ENCODE data around the gene KLK14. TPM values are rescaled to one million over a fixed set of nuclear protein-coding genes. Genes with fewer than 3 reads are reported as not detected.

KLK14 gene
- total RNA-seq, 1 donor from 2014 or later: not detected

DNA sequence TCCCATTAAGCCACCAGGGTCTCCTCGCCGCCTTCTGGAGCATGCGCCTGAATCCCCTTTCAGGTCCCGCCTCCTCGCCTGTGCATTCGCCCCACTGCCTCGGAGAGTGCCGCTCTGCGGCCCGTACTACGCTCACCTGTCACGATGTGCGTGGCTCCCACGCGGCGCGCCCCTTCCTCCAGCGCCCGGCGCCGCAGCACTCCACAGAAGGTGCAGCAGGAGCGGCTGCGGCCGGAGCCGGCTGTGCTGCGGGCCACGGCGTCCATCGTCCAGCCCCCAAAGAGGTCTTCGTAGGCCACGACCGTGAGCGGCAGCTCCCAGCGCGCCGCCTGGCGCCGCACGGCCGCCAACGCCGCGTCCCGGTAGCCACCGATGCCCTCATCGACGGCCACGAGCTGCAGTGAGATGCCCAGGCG, 21.2 kb upstream of the KLK14 start:
- Histone ChIP-seq H3K4me1 (peaks cover 14% of the 10 kb centered on the region), H3K36me3 (peaks cover 0 to 12% of the 10 kb centered on the region in 2 donors), H3K9me3 (no peaks in the 10 kb centered on the region), H3K27me3 (no peaks in the 10 kb centered on the region), H3K4me3 (no peak overlapping the region), H3K27ac (no peak overlapping the region)
- intact Hi-C loops (cut with DNase I): no loop called here
- no peak for TF ChIP-seq POLR2AphosphoS5 (IDR thresholded peaks at IDR 0.05; ENCODE audit: insufficient read depth in 1 of 2, low read depth in 1 of 2)
- TF ChIP-seq, protein P1, sequence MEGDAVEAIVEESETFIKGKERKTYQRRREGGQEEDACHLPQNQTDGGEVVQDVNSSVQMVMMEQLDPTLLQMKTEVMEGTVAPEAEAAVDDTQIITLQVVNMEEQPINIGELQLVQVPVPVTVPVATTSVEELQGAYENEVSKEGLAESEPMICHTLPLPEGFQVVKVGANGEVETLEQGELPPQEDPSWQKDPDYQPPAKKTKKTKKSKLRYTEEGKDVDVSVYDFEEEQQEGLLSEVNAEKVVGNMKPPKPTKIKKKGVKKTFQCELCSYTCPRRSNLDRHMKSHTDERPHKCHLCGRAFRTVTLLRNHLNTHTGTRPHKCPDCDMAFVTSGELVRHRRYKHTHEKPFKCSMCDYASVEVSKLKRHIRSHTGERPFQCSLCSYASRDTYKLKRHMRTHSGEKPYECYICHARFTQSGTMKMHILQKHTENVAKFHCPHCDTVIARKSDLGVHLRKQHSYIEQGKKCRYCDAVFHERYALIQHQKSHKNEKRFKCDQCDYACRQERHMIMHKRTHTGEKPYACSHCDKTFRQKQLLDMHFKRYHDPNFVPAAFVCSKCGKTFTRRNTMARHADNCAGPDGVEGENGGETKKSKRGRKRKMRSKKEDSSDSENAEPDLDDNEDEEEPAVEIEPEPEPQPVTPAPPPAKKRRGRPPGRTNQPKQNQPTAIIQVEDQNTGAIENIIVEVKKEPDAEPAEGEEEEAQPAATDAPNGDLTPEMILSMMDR (IDR thresholded peaks at IDR 0.05): no peak
- TF ChIP-seq POLR2A (IDR thresholded peaks at IDR 0.05): no peak
- DNase-seq (ENCODE audit: extremely low spot score in 2 of 2): no peak

- Histone ChIP-seq H3K4me3 (no peak overlapping the region), H3K36me3 (peaks cover 0 to 12% of the 10 kb centered on the region in 2 donors), H3K27ac (no peak overlapping the region), H3K27me3 (no peaks in the 10 kb centered on the region), H3K9me3 (no peaks in the 10 kb centered on the region), H3K4me1 (peaks cover 11% of the 10 kb centered on the region)
- TF ChIP-seq POLR2AphosphoS5 (IDR thresholded peaks at IDR 0.05; ENCODE audit: insufficient read depth in 1 of 2, low read depth in 1 of 2): no peak
- no peak for TF ChIP-seq POLR2A (IDR thresholded peaks at IDR 0.05)
- no peak for DNase-seq (ENCODE audit: extremely low spot score in 2 of 2)
- intact Hi-C loops (cut with DNase I): no loop called here
These were observed 20.3 kb upstream of the KLK14 start for GRCh38 chr19:51102991-51103390.

DNA sequence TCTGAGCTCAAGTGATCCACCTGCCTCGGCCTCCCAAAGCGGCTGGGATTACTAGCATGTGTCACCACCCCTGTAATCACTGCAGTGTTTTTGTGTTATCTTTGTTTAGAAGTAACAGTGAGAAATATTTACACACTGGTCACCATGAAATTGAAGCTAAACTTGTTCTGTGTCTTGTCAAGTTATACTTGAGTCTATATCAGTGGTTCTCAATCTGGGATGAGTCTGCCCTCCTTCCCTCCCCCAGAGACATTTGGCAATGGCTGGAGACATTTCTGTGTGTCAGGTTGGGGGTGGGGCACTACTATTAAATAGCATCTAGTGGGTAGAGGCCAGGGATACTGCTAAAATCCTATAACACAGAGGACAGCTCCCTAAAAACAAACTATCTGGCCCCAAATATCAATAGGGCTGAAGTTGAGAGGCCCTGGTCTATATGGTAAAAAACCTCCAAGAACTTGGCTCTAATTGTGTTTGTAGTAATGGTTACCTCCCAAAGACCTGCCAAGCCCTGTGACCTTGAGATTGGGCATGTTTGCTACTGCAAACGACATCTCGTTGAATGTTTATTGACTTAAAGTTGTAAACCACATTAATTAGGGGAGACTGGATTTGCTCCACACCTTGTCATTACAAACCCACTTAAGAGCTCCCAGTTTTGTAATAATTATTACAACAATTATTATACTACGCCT, 18.6 kb upstream of the KLK14 start:
- Histone ChIP-seq H3K9me3 (no peaks in the 10 kb centered on the region), H3K4me1 (peaks cover 4% of the 10 kb centered on the region), H3K36me3 (peaks cover 0 to 12% of the 10 kb centered on the region in 2 donors), H3K27me3 (no peaks in the 10 kb centered on the region), H3K27ac (no peak overlapping the region), H3K4me3 (no peak overlapping the region)
- intact Hi-C loops (cut with DNase I): no loop called here
- no peak for DNase-seq (ENCODE audit: extremely low spot score in 2 of 2)
- TF ChIP-seq POLR2AphosphoS5 (IDR thresholded peaks at IDR 0.05; ENCODE audit: insufficient read depth in 1 of 2, low read depth in 1 of 2) (no peak), POLR2A (IDR thresholded peaks at IDR 0.05) (no peak)
- TF ChIP-seq, protein P1 (IDR thresholded peaks at IDR 0.05): no peak

- peaks cover 0 to 12% of the 10 kb centered on the region in 2 donors for H3K36me3 ChIP-seq
These were observed 17.9 kb upstream of the KLK14 start for GRCh38 chr19:51100601-51101000.

DNA sequence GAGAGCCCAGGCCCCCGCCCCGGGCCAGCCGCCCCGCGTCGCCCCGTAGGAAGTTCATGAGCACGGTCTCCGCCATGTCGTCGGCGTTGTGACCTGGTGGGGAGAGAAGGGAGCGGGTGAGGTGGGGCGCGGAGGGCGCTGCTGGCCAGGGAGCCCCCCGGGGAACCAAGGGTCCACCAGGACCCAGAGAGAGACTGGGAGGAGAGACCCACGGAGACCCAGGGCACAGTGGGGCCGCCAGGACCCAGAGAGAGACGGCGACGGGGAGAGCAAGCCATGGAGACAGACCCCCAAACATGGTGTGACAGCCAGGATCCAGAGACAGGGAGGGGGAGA, 16.3 kb upstream of the KLK14 start:
- no peak for DNase-seq (ENCODE audit: extremely low spot score in 2 of 2)
- Histone ChIP-seq H3K4me1 (peaks cover 4% of the 10 kb centered on the region), H3K9me3 (no peaks in the 10 kb centered on the region), H3K4me3 (peak overlapping the region in 1 of 2 donors; percentile 18), H3K27ac (no peak overlapping the region), H3K36me3 (peaks cover 0 to 12% of the 10 kb centered on the region in 2 donors), H3K27me3 (no peaks in the 10 kb centered on the region)
- intact Hi-C loops (cut with DNase I): loop anchor here (10.0 kb wide), 1 partner anchor 236 kb away; no protein-coding TSS in a partner anchor
- TF ChIP-seq POLR2A (IDR thresholded peaks at IDR 0.05) (no peak), POLR2AphosphoS5 (IDR thresholded peaks at IDR 0.05; ENCODE audit: insufficient read depth in 1 of 2, low read depth in 1 of 2) (no peak)
- TF ChIP-seq, protein P1 (IDR thresholded peaks at IDR 0.05): no peak

More at GRCh38 chr19:51100601-51101000, 17.9 kb upstream of the KLK14 start:
- no peak for DNase-seq (ENCODE audit: extremely low spot score in 2 of 2)
- Histone ChIP-seq H3K27ac (no peak overlapping the region), H3K4me1 (peaks cover 4% of the 10 kb centered on the region), H3K9me3 (no peaks in the 10 kb centered on the region), H3K4me3 (no peak overlapping the region), H3K27me3 (no peaks in the 10 kb centered on the region)
- TF ChIP-seq POLR2AphosphoS5 (IDR thresholded peaks at IDR 0.05; ENCODE audit: insufficient read depth in 1 of 2, low read depth in 1 of 2) (no peak), POLR2A (IDR thresholded peaks at IDR 0.05) (no peak)
- TF ChIP-seq, protein P1 (IDR thresholded peaks at IDR 0.05): no peak
- intact Hi-C loops (cut with DNase I): no loop called here
